HK-2 (cell line): ENCODE measurements around the gene IGSF9B.

Experiments used
- DNase-seq: peaks from one replicate; pipeline ENCODE4 v3.0.0-alpha.2; 2018; ENCODE audit not compliant: unreplicated experiment

The IGSF9B gene

DNA sequence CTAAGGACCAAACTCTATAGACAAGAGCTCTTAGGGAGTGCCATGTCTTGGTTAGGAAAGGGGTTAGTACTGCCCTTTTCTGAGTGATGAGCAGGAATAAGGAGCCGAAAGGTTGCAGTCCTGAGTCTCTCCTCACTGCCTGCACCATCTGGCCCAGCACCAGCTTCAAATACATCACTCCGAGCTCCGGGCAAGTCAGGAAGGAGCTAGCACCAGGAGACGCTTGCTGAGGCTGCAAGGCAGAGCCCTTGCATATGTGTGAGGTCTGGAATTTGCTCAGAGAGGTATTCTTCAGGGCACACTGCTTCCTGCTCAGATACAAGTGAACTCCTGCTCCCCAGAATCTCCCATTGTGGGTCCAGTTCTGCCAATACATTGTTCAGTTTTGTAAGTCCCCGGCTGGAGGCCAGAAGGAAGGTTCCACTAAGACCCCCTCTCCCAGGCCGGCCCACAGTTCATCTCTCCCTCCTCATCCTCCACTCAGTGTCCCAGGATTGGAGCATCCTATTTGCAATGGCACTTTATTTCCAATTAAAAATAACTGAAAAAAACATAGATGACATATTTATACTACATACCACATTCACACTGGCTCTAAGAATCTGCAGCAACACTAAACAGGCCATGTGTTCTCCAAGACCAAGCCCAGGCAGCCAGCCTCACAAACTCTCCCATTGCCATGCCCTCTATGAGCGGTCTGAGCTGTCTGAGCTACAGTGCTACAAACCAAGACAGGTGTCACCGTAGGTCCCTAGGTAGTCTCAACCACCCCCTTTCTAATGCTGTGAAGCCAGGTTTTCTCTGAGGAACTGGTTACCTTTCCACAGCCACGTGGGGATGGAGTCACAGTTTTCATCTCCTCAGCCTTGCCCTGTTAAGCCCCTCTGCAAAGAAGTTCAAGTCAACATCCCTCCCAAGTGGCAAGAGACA lies 56.3 kb downstream of the IGSF9B start:
- no peak for DNase-seq

DNA sequence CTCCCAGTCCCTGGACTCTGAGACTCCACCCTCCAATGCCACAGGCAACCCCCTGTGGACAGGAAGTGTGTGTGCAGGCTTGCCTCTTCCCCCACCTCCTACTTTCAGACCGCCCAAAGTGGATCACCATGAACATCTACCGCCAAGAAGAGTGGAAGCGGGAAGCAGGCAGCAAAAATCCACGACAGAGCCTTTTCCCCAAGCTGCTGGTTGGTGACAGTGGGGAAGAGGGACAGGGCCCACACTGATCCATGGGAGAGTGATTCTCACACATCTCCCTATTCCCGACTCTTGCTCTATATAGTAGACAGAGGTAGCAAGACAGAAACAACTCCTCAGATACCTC lies 58.0 kb downstream of the IGSF9B start:
- no peak for DNase-seq

DNA sequence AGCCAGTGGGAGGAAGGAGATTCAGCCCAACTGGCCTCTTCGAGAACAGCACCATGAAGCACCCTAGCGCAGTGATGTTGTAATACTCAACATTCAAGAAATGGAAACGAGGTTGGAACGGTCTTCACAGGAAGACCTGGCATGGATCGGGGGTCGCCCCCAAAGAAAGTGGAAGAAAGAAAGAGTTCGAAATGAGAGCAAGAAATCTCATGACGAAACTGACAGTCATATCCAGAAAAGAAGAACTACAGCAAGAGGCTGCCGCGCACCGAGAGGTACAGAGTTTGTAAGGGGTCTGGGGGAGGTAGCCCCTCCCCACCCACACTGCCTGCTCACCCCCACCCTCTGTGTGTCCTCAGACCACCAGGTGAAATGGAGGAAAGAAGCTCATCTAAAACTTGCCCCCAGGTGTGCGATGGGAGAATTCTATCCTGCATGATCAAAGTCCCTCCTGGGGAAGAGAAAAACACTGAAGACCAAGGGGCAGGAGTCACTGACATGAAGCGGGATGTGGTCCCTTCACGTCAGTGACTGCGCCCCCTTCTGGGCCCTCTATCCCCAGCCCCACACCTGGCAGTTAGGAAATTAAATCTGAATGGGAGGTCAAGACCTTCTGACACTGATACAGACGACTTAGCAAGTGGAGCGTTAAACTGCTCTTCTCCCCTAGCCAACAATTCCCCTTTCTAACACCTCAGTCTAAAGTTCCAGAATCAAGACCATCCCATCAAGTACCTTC lies 58.6 kb downstream of the IGSF9B start:
- DNase-seq, result no peak

DNA sequence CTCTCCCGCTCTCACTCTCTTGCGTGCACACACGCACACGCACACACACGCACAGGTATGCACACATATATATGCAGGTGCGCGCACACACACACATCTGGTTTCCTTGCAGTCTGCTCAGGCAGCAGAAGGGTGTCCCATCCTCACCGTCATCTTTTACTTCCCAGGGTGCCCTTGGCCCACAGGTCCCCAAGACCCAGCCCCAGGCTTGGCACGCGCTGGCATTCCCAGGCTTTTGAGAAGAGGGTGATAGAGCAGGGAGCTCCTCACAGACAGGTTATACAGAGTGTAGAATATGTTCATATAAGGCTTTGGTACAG lies 59.5 kb downstream of the IGSF9B start:
- DNase-seq, result no peak

DNA sequence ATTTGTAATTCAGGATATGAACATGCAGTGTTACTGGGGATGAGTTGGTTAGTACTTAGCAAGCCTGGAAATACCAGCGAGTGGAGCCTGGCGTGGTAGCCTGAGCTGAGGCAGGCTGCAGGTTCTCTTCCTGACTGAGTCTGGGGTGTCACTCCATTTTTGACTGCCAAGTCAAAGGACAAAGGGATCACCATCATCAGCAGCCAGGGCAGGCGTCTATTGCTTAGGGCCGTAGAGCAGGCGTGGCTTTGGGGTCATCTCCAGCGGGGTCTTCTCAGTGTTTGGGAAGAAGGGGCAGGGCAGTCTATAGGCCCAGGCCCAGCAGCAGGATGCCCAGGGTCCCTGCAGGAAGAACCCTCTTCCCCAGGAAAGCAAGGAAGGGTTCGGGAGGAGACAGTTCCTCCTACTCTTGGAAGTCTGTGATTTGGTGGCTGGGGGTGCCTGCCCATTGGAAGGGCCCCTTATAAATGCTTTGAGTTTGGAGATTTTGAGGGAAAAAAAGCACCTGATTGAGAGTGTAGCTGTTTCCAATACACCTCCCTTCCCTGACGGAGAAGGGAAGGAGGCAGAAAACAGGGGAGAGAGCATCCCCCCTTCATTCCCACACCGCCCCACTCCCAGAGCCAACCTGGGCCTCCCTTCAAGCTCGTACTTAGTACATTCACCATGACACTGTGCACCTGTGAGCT lies 60.0 kb downstream of the IGSF9B start:
- DNase-seq, result no peak

DNA sequence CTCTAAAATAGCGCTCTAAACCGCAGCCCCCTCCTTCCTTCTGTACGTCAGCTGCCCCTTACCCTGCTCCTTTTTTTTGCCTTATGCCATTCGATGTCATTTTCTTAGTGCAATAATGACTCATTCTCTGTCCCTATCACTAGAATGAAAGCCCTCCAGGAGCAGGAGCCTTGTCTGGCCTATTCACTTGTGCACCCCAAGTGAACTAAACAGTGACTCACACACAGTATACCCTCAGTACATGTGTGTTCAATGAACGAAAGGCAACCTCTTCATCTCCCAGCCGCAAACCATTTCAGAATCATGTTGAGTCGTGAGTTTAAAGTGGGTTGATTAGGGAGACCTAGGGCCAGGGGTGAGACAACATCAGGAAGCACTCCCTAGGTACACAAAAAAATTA lies 60.7 kb downstream of the IGSF9B start:
- DNase-seq, result no peak

DNA sequence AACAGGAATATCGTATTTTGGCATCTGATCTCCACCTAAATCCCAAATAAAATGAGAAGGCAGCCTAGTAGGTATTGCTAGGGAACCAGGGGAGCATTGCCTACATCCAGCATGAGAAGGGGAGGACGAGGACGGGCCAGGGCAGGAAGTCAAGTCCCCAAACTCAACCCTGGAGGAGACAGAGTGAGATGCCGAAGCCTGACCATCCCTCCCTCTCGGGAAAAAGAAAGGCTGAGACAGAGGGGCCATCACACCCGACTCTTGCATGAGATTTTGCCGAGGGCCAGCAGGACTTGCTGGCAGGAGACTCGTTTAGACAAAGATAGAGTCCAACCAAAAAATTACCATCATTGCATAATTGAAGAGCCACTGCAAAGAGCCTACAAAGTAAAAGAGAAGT lies 61.2 kb downstream of the IGSF9B start:
- DNase-seq, result no peak

DNA sequence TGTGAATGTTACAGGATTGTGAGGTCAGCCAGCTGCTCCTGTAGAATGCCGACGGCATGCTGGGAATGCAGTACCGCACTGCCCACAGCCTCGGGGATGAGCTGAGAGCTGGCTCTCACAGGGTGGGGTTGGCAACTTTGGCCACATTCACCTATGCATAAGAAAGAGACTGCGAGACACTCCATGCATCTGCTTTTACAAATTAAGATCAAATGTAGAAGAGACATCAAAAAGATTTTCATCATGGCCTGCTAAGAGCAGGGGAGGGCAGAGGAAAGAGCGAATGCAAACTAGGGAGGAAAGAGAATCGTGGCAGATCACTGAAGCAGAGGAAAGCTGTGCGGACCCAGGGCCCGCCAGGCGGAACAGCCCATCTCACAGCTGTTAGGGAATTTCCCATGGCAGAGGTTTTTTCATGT lies 61.7 kb downstream of the IGSF9B start:
- DNase-seq, result no peak

DNA sequence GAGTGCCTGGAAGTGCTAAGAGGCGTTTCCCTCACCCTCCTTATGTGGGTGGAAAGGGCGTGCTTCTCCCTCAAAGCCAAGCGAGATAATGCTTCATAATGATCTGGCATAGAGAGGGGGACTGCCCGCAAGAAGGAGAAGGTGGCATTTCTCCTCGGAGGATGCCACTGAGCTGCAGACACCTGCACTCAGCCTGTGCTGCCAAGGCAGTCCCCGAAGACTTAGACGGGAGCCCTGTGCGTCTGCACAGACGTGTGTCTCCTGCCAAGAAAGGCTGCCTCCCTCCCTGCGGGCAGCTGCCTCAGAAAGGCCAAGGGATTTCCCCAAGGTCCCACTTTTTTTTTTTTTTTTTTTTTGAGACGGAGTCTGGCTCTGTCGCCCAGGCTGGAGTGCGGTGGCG lies 63.4 kb downstream of the IGSF9B start:
- DNase-seq, result no peak

DNA sequence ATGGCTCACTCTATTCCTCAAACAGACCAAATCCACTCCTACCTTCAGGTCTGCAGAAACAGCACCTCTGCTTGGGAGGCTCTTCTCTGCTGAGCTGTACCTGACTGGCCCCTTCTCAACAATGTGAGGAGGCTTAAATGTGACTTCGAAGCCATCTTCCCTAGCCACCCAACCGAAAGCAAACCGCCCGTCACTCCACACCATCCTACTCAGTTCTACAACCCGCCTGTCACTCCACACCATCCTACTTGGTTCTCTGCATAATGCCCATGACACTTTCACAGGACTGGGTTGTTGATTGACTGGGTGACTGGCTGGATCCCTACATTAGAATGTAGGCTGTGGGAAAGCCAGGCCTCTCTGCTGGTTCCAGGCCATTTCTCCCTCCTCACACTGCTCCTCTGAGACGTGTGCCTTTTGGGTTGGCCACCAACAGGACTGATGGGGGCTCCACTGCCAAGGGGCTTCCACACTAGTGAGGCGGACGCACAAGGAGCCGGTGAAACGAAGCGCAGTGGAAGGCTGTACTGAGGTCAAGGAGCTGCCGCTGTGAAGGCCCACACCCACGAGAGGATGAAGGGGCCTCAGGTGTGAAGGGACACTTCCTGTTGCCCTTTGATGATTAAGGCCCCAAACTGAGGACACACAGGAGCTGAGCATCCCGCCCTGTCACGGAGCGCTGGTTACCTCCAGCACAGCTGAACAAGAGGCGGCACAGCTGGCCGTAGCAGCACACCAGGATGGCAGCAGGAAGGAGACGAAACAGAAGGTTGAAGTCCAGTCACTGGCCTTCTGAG lies 64.0 kb downstream of the IGSF9B start:
- DNase-seq, result no peak

DNA sequence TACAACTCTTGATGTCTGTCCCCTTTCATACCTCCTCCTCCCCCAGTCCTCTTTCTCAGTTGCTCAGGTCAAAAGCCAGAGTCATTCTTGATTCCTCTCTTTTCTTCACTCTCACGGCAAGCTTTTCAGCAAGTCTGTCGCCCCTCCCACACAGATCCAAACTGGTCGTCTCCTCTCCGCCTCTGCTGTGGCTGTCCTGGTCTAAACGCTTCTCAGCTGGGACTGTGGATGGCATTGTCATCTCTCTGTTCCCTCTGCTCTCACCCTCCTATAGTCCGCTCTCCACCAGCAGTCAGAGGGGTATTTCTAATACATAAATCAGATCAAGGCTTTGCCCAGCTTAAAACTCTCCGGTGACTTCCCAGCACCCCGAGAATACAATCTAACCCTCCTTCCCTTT lies 64.6 kb downstream of the IGSF9B start:
- no peak for DNase-seq

DNA sequence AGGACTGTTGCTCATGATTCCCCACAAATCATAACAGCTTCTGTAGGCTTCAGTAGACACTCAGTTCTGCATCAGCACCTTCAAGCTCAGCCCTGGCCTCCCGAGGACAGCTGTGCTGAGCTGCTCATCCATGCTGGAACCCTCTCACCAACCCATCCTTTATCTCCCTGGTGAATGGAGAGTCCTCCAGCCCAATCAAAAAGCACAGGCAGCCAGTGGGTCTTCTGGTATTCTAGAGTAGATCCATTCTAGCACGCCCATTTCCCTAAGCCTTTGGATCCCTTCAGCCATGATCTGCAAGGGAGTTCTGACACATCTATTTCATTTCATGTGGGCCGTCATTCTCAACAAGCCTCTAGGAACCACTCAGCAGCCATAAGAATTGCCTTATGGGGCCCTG lies 66.9 kb downstream of the IGSF9B start:
- DNase-seq, result no peak

DNA sequence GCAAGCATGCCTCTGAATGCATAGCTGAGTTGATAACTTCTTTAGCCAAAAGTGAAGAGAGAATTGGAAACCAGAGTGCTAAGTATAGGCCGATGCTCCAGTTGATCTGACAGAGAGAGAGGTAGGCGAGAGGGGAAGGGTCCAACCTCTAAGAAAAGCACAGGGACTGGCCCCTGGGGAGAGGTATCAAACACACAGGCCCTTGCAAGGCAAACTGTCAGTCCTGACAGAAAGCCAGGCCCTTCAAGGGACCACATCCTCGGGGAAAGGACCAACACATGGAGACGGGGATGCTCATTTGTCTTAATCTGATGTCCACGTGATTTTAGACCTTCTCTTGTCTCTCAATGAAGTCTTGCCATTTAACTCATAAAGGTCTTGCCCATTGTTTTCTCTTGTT lies 67.6 kb downstream of the IGSF9B start:
- no peak for DNase-seq

DNA sequence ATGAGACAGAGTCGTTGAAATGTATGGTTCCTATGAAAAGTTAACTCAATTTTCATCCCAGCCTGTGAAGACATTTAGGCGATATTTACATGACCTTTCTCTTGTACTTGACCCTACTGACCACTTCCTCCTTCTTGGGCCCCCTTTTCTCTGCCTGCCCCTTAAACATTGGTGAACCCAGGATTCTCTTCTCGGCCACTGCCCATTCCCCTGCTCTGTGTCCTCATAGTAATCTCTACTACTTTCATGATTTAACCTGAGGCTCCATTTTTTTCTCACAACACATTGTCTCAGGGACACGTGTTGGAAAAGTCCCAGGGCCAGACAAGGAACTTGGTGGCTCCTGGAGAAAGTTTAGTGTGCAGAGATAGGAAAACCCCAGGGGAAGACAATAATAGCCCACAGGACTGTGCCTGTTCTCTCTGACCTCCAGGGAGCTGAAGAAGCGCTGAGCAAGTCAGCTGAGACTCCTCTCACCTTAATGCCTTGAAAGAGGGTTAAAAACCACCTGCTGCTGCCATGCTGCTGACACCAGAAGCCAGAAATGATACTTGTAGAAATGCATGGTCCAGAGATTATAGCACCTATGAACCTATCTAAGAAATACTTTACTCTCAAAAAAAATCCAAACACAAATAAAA lies 69.0 kb downstream of the IGSF9B start:
- DNase-seq, result no peak

DNA sequence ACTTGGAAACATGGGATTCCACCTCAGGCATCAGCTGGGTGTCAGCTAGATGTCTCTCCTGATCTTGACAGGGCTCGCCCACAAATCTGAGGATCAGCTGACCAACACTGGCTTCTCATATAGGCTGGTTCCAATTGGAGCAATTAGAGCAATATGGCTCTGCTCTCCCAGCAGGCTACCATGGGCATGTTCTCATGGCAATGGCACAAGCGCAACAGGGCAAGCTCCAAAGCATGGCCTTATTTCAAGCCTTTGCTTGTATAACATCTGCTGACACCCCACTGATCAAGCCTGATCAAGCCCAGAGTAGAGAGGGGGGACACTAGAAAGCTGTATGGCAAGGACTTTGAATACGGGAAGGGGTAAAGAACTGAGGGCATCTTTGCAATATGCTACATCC lies 70.7 kb downstream of the IGSF9B start:
- no peak for DNase-seq

DNA sequence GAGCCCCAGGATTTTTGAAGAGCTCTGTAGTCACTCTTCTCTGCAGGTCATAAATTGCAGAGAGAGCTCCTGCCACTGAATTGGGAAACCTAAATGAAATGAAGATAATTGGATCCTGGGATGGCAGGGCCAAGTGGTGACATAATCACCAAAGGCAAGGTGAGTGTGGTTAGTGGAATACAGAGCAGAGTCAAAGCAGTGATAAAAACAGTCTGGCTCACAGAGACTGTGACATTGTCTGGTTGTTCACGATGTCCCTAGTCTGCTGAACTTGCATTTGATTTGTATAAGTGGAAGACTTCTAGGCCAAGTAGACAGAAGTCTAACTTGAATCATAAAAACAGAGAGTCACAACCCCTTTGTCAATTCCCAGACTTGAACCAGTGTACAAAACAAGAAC lies 84.6 kb downstream of the IGSF9B start:
- DNase-seq, result no peak

DNA sequence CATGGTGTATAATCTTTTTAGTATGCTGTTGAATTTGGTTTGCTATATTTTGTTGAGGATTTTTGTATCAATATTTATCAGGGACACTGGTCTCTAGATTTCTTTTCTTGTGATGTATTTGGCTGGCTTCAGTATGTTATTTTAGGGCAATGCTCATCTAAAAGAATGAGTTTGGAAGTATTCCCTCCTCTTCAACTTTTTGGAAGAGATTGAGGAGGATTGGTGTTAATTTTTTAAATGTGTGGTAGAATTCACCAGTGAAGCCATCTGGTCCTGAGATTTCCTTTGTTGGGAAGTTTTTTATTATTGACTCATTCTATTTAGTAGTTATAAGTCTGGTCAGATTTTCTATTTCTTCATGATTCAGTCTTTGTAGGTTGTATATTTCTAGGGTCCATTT lies 89.3 kb downstream of the IGSF9B start:
- no peak for DNase-seq

DNA sequence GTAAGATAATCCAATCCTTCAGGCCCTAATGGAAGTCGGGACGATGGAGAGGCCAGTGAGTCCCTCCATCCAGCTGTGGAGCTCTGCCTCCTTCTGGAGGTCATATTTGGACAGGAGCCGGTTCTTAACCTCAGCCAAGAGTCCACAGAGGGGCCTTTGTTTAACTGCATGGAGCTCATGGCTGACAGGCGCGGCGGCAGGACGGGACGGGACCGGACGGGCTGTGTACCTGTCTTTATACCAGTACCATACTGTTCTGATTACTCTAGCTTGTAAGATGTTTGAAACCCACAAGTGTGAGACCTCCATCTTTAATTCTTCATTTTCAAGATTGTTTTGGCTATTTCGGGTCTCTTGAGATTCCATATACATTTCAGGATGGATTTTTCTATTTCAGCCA lies 91.3 kb downstream of the IGSF9B start:
- DNase-seq, result no peak

DNA sequence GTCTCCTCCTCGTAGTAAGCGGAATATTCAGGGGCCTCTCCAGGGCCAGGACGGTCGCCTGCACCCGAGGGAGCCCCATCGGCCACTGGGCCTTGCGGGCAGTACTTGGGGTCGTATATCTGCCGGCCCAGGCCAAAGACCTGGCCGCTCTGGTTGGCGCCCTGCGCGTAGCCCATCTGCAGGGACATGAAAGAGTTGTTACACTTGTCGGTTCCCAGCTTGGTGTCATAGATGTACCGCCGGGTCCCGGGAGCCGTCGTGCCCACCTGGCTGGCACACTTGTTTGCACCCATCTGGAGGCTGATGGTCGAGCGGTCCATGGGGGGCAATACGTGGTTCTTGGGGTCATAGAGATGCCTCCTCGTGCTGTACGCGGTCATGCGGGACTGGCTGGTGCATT lies 92.0 kb downstream of the IGSF9B start:
- DNase-seq, result no peak

DNA sequence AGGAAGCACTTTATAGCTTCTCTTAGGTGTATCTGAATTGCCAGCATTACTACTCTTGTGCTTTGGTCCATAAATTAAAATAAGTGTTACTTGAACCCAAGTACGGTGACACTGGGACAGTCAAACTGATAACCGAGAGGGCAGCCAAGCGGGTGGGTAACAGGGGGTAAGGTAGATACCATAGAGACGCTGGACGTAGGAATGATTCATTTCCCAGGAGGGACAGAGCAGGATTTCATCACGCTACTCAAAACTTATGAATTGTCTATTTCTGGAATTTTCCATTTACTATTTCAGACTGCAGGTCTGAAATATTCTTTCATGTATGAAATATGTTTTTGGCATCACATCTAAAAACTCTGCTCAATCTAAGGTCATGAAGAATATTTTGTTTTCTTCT lies 96.6 kb downstream of the IGSF9B start:
- no peak for DNase-seq
